Measurements from ENCODE around the gene HMGCR. TPM values are rescaled to one million over a fixed set of nuclear protein-coding genes. Genes with fewer than 3 reads are reported as not detected.

Gene HMGCR
- total and polyA plus RNA-seq, 9 of the 15 experiments (the other 6 are each of a cell fraction or from before 2014, with no cell fraction given): 29.5 to 155 (median 61.5) TPM

DNA sequence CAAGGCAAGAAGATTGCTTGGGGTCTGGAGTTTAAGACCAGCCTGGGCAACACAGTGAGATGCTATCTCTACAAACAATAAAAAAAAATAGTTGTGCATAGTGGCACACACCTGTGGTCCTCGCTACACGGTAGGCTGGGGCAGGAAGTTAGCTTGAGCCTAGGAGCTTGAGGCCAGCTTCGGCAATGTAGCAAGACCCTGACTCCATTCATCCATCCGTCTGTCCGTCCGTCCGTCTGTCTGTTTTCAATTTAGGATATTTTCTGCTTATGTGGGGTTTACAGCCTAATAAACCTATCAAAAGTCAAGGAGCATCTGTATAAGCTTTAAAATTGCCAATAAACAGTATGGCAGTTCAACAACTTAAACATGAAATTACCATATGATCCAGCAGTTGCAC, 19.7 kb downstream of the HMGCR start (continued):
- TF ChIP-seq, protein P1, sequence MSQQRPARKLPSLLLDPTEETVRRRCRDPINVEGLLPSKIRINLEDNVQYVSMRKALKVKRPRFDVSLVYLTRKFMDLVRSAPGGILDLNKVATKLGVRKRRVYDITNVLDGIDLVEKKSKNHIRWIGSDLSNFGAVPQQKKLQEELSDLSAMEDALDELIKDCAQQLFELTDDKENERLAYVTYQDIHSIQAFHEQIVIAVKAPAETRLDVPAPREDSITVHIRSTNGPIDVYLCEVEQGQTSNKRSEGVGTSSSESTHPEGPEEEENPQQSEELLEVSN (IDR thresholded peaks at IDR 0.05; ENCODE audit: borderline replicate concordance in 1 of 2, extremely low read depth in 1 of 2, insufficient read depth in 1 of 2, insufficient read length in 1 of 2, low read depth in 1 of 2, low read length in 1 of 2, poor library complexity in 1 of 2, severe bottlenecking in 1 of 2): no peak
- no peak for TF ChIP-seq ZFPM2 (CRISPR knock-in tag; IDR thresholded peaks at IDR 0.05)
- no peak for TF ChIP-seq ZNF232 (CRISPR knock-in tag; IDR thresholded peaks at IDR 0.05)
- TF ChIP-seq PCBP1 (IDR thresholded peaks at IDR 0.05; ENCODE audit: low read depth, low read length, poor library complexity, severe bottlenecking): no peak
- TF ChIP-seq RBM15 (IDR thresholded peaks at IDR 0.05; ENCODE audit: insufficient read depth, low read length): no peak

DNA sequence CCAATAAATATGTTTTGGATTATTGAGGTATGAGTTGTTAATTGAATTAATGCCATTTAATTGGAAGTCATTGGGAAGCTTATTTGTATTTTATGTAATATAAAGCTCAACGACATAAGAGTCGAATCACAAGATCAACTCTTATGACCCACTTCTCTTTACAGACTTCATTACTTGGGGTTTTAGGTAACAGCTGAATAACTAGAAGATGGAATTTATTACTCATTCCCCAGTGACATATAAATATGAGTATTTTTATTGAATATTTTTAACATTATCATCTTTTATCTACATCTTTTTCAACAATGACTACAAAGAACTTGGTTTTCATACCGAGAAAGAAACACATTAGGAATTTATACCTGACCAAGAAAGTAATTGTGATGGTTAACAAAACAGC, 21.1 kb downstream of the HMGCR start:
- Histone ChIP-seq H3K27ac (ENCODE audit: extremely low read depth, low read depth, low read length) (no peak overlapping the region), H3K79me2 (ENCODE audit: control insufficient read depth, insufficient read depth, low read length) (no peaks in the 10 kb centered on the region), H3K9me1 (ENCODE audit: control insufficient read depth, insufficient read depth, low read length) (no peaks in the 10 kb centered on the region), H4K20me1 (replicated peaks; ENCODE audit: control insufficient read depth, insufficient read depth, low read length) (no peaks in the 10 kb centered on the region; the same call in 1 of the 2 replicates), H3K4me2 (ENCODE audit: insufficient read depth, low read length) (no peak overlapping the region), H2AFZ (ENCODE audit: low read depth, low read length) (no peak overlapping the region), H3K4me3 (no peak overlapping the region), H3K9ac (ENCODE audit: insufficient read depth in 1 of 2, low read depth in 2 of 2, low read length in 2 of 2) (no peak overlapping the region), H3K36me3 (ENCODE audit: control insufficient read depth, insufficient read depth, low read length) (peaks cover 92% of the 10 kb centered on the region), H3K9me3 (replicated peaks; ENCODE audit: control insufficient read depth, insufficient read depth, low read depth, low read length) (no peaks in the 10 kb centered on the region), H3K27me3 (ENCODE audit: control insufficient read depth in 2 of 2, insufficient read depth in 2 of 2, low read length in 2 of 2) (no peaks in the 10 kb centered on the region), H3K4me1 (replicated peaks in 1 of 2; ENCODE audit: control insufficient read depth in 2 of 2, insufficient read depth in 2 of 2, low read length in 2 of 2) (no peaks in the 10 kb centered on the region)
- no TSS peak for BruUV-seq (replicated peaks)
- DNase-seq (ENCODE audit: extremely low read depth in 1 of 4, low spot score in 3 of 4): no peak
- intact Hi-C loops (cut with micrococcal nuclease) (no loop called here), in situ Hi-C loops (cut with MboI) (no loop called here)
- no peak for ATAC-seq
- 88% methylated on average over 3 of the region's 3 CpGs for whole genome bisulfite sequencing (ENCODE audit: insufficient coverage, low coverage, missing lambda C conversion rate)
- ChIA-PET POLR2A (interaction anchor here (0.5 to 1.1 kb wide), 3 partner anchors 16 to 209 kb away, joined by 3 read pairs; no protein-coding TSS in a partner anchor), CTCF (ENCODE audit: low intra/inter-chr PET ratio) (no interaction called here)
- no peak for FAIRE-seq
- TF ChIP-seq ZNF699 (CRISPR knock-in tag; IDR thresholded peaks at IDR 0.05; ENCODE audit: insufficient replicate concordance) (no peak), NFXL1 (CRISPR knock-in tag; IDR thresholded peaks at IDR 0.05) (no peak), NFRKB (IDR thresholded peaks at IDR 0.05; ENCODE audit: low read depth) (no peak), HDAC6 (IDR thresholded peaks at IDR 0.05; ENCODE audit: low read depth, low read length) (no peak), RHOXF2B (CRISPR knock-in tag; conservative IDR thresholded peaks at IDR 0.05) (no peak), POLR2A (conservative IDR thresholded peaks at IDR 0.05) (no peak), RBM15 (IDR thresholded peaks at IDR 0.05; ENCODE audit: insufficient read depth, low read length) (no peak), NR3C1 (CRISPR knock-in tag; IDR thresholded peaks at IDR 0.05) (no peak), ZFPM2 (CRISPR knock-in tag; IDR thresholded peaks at IDR 0.05) (no peak)
- TF ChIP-seq, protein P2, sequence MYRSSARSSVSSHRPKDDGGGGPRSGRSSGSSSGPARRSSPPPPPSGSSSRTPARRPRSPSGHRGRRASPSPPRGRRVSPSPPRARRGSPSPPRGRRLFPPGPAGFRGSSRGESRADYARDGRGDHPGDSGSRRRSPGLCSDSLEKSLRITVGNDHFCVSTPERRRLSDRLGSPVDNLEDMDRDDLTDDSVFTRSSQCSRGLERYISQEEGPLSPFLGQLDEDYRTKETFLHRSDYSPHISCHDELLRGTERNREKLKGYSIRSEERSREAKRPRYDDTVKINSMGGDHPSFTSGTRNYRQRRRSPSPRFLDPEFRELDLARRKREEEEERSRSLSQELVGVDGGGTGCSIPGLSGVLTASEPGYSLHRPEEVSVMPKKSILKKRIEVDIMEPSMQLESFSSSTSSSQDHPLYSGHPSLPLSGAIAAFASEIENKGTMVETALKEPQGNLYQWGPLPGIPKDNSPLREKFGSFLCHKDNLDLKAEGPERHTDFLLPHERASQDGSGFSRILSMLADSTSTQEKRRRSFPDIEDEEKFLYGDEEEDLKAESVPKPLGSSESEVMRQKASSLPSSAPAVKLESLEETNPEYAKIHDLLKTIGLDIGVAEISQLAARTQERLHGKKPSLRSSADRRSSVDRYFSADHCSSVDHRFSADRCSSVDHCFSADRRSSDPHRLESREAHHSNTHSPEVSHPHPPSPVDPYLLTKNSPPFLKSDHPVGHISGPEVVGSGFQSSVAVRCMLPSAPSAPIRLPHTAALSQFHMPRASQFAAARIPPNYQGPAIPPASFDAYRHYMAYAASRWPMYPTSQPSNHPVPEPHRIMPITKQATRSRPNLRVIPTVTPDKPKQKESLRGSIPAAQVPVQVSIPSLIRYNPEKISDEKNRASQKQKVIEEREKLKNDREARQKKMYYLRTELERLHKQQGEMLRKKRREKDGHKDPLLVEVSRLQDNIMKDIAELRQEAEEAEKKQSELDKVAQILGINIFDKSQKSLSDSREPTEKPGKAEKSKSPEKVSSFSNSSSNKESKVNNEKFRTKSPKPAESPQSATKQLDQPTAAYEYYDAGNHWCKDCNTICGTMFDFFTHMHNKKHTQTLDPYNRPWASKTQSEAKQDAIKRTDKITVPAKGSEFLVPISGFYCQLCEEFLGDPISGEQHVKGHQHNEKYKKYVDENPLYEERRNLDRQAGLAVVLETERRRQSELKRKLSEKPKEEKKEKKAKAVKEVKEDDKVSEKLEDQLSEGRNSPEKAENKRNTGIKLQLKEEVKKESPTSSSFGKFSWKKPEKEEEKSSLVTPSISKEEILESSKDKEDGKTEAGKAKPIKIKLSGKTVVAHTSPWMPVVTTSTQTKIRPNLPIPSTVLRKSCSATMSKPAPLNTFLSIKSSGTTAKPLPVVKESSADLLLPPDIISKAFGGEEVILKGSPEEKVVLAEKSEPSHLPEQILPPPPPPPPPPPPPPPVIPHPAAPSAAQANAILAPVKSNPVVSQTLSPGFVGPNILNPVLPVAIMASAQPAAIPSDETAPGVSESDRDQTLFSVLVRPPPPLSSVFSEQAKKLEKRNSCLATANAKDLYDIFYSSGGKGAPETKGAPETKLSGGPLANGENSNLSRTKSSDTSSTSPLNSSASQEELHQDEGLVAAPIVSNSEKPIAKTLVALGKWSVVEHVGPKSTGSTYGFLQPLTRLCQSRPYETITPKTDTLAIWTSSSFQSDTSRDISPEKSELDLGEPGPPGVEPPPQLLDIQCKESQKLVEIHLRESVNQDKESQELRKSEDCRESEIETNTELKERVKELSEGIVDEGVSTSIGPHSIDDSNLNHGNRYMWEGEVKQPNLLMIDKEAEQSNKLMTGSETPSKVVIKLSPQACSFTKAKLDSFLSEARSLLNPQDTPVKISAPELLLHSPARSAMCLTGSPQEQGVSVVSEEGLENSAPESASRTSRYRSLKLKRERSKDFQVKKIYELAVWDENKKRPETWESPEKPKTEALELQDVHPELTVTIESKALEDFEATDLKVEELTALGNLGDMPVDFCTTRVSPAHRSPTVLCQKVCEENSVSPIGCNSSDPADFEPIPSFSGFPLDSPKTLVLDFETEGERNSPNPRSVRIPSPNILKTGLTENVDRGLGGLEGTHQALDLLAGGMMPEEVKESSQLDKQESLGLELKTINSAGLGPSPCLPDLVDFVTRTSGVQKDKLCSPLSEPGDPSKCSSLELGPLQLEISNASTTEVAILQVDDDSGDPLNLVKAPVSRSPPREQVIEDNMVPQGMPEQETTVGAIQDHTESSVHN (IDR thresholded peaks at IDR 0.05; ENCODE audit: borderline replicate concordance in 1 of 2, low read depth in 1 of 2): no peak

Measured in K562 (cell line).